Liver (tissue), 9 donors: ENCODE results near the gene LMX1B. TPM values are rescaled to one million over a fixed set of nuclear protein-coding genes. Genes with fewer than 3 reads are reported as not detected.

Experiments
- DNase-seq: peaks from one replicate; pipeline ENCODE4 v3.0.0-alpha.2; 2017; ENCODE audit warnings: low spot score
- H3K27ac ChIP-seq, 2 donors: one replicate each; pipeline ENCODE4 v1.7.0; 2013; ENCODE audit warnings: inconsistent platforms in 2 of 2, low read length in 2 of 2, control low read depth in 1 of 2, low read depth in 1 of 2, mild to moderate bottlenecking in 1 of 2
- H3K27me3 ChIP-seq, 4 donors: one replicate each; pipeline versions ENCODE4 v1.6.1 to v1.7.0; 2013; ENCODE audit warnings: low read length in 3 of 4, inconsistent platforms in 1 of 4, mild to moderate bottlenecking in 1 of 4, moderate library complexity in 1 of 4; ENCODE audit not compliant: control insufficient read depth in 4 of 4, insufficient read depth in 4 of 4
- H3K36me3 ChIP-seq, 4 donors: one replicate each; pipeline versions ENCODE4 v1.6.1 to v1.7.0; 2013; ENCODE audit warnings: low read length in 3 of 4, mild to moderate bottlenecking in 3 of 4, low read depth in 1 of 4, moderate library complexity in 1 of 4; ENCODE audit not compliant: control insufficient read depth in 4 of 4, insufficient read depth in 3 of 4
- H3K4me1 ChIP-seq, 4 donors: one replicate each; pipeline versions ENCODE4 v1.6.1 to v1.7.0; 2013; ENCODE audit warnings: low read length in 3 of 4, mild to moderate bottlenecking in 3 of 4, moderate library complexity in 1 of 4; ENCODE audit not compliant: control insufficient read depth in 4 of 4, insufficient read depth in 4 of 4
- H3K4me3 ChIP-seq, 3 donors: one replicate each; pipeline versions ENCODE4 v1.6.1 to v1.7.0; 2013; ENCODE audit warnings: low read length in 3 of 3, control low read depth in 1 of 3, low read depth in 1 of 3, mild to moderate bottlenecking in 1 of 3
- H3K9ac ChIP-seq, 2 donors: one replicate each; pipeline ENCODE4 v1.7.0; 2013; ENCODE audit warnings: low read length in 2 of 2, mild to moderate bottlenecking in 2 of 2, moderate library complexity in 2 of 2, control low read depth in 1 of 2, low read depth in 1 of 2
- H3K9me3 ChIP-seq, 4 donors: one replicate each; pipeline versions ENCODE4 v1.6.1 to v1.7.0; 2013; ENCODE audit warnings: low read length in 3 of 4; ENCODE audit not compliant: control insufficient read depth in 4 of 4
- ATF3 ChIP-seq: IDR thresholded peaks from 2 replicates; pipeline ENCODE4 v1.6.1; 2016; ENCODE audit warnings: antibody characterized with exemption
- EGR1 ChIP-seq, 2 donors: IDR thresholded peaks; 2 replicates each; pipeline ENCODE4 v1.6.1; 2016 to 2018; ENCODE audit warnings: antibody characterized with exemption in 2 of 2, low read depth in 2 of 2
- FOXA1 ChIP-seq: IDR thresholded peaks from 2 replicates; pipeline ENCODE4 v1.6.1; 2016; ENCODE audit warnings: antibody characterized with exemption
- GABPA ChIP-seq, 2 donors: IDR thresholded peaks in 1 of 2; conservative IDR thresholded peaks in 1 of 2; 2 replicates each; pipeline ENCODE4 v1.6.1; 2016; ENCODE audit warnings: antibody characterized with exemption in 2 of 2, mild to moderate bottlenecking in 1 of 2, moderate library complexity in 1 of 2
- HNF4A ChIP-seq, 2 donors: conservative IDR thresholded peaks; 2 replicates each; pipeline ENCODE4 v1.6.1; 2016; ENCODE audit warnings: antibody characterized with exemption in 2 of 2, mild to moderate bottlenecking in 2 of 2
- HNF4G ChIP-seq: IDR thresholded peaks from 2 replicates; pipeline ENCODE4 v1.6.1; 2016; ENCODE audit warnings: antibody characterized with exemption
- JUND ChIP-seq, 2 donors: IDR thresholded peaks; 2 replicates each; pipeline ENCODE4 v1.6.1; 2016; ENCODE audit warnings: antibody characterized with exemption in 2 of 2
- REST ChIP-seq: IDR thresholded peaks from 2 replicates; pipeline ENCODE4 v1.6.1; 2016; ENCODE audit warnings: antibody characterized with exemption, mild to moderate bottlenecking
- SP1 ChIP-seq: IDR thresholded peaks from 2 replicates; pipeline ENCODE4 v1.6.1; 2018; ENCODE audit warnings: antibody characterized with exemption, mild to moderate bottlenecking
- TAF1 ChIP-seq: conservative IDR thresholded peaks from 2 replicates; pipeline ENCODE4 v1.6.1; 2016; ENCODE audit warnings: antibody characterized with exemption, mild to moderate bottlenecking
- WGBS: extraction: QIAGEN DNeasy Blood & Tissue Kit; methylation state at CpG from one replicate; pipeline ENCODE4 v1.1.7; 2013; 5-methylcytosine and 5-hydroxymethylcytosine counted together
- polyA plus RNA-seq, 2 donors: library from polyadenylated mRNA; stranded (reverse) in 1 of 2; unstranded in 1 of 2; fragments of 200-250 nt in 1 of 2; fragments of >200 nt in 1 of 2; fragmentation: Nextera tagmentation in 1 of 2; extraction: Ambion mirVana in 1 of 2; gene quantifications; one replicate each; pipeline versions ENCODE4 v1.2.1 to v1.2.3, GENCODE V29; 2013 to 2015
- total RNA-seq, 2 donors: library from RNA; depleted of rRNA; stranded (reverse); fragments of >200 nt; gene quantifications; one replicate each; pipeline ENCODE4 v1.2.3, GENCODE V29; 2014
- TF ChIP-seq, protein P1 (sequence below): IDR thresholded peaks from 2 replicates; pipeline ENCODE4 v1.6.1; 2016; ENCODE audit warnings: antibody characterized with exemption
- TF ChIP-seq, protein P2 (sequence below): IDR thresholded peaks from 2 replicates; pipeline ENCODE4 v1.6.1; 2016; ENCODE audit warnings: antibody characterized with exemption
- donor health status: healthy.
- donor health status: healthy.
- donor health status: healthy.
- donor health status: healthy.
- donor health status: healthy.

LMX1B gene
- total and polyA plus RNA-seq, 4 donors, result not detected

- WGBS, result 76% methylated on average over 2 of the region's 2 CpGs
- no peak overlapping the region for H3K4me3 ChIP-seq
- peaks cover 0 to 5% (median 3%) of the 10 kb centered on the region in 4 donors for H3K27me3 ChIP-seq
- peaks cover 0 to 17% (median 4%) of the 10 kb centered on the region in 4 donors for H3K9me3 ChIP-seq
- TF ChIP-seq ATF3 (no peak), JUND (IDR thresholded peaks at IDR 0.05) (no peak), HNF4G (no peak), FOXA1 (no peak), SP1 (no peak), TAF1 (no peak), EGR1 (IDR thresholded peaks at IDR 0.05; ENCODE audit: low read depth in 2 of 2) (no peak), GABPA (IDR thresholded peaks at IDR 0.05 in 1 of 2, conservative IDR thresholded peaks at IDR 0.05 in 1 of 2) (no peak), HNF4A (conservative IDR thresholded peaks at IDR 0.05) (no peak), REST (no peak)
- TF ChIP-seq, protein P1, sequence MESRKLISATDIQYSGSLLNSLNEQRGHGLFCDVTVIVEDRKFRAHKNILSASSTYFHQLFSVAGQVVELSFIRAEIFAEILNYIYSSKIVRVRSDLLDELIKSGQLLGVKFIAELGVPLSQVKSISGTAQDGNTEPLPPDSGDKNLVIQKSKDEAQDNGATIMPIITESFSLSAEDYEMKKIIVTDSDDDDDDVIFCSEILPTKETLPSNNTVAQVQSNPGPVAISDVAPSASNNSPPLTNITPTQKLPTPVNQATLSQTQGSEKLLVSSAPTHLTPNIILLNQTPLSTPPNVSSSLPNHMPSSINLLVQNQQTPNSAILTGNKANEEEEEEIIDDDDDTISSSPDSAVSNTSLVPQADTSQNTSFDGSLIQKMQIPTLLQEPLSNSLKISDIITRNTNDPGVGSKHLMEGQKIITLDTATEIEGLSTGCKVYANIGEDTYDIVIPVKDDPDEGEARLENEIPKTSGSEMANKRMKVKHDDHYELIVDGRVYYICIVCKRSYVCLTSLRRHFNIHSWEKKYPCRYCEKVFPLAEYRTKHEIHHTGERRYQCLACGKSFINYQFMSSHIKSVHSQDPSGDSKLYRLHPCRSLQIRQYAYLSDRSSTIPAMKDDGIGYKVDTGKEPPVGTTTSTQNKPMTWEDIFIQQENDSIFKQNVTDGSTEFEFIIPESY, result no peak
- TF ChIP-seq, protein P2, sequence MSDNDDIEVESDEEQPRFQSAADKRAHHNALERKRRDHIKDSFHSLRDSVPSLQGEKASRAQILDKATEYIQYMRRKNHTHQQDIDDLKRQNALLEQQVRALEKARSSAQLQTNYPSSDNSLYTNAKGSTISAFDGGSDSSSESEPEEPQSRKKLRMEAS, result no peak
- H3K27ac ChIP-seq, result no peak overlapping the region
- no peaks in the 10 kb centered on the region for H3K4me1 ChIP-seq
- no peaks in the 10 kb centered on the region for H3K36me3 ChIP-seq
- DNase-seq, result no peak
- H3K9ac ChIP-seq, result no peak overlapping the region
Observed at GRCh38 chr9:126734877-126735276, 121.1 kb downstream of the LMX1B start.

GRCh38 chr9:126735482-126735881, 121.8 kb downstream of the LMX1B start:
- no peak for DNase-seq
- no peak overlapping the region for H3K27ac ChIP-seq
- WGBS, result 95% methylated on average over 1 of the region's 1 CpG
- no peaks in the 10 kb centered on the region for H3K4me1 ChIP-seq
- H3K36me3 ChIP-seq, result no peaks in the 10 kb centered on the region
- TF ChIP-seq SP1 (no peak), HNF4G (no peak), JUND (IDR thresholded peaks at IDR 0.05) (no peak), REST (no peak)
- no peak overlapping the region for H3K9ac ChIP-seq
- H3K4me3 ChIP-seq, result no peak overlapping the region
- H3K27me3 ChIP-seq, result peaks cover 0 to 5% (median 3%) of the 10 kb centered on the region in 4 donors
- H3K9me3 ChIP-seq, result peaks cover 0 to 17% (median 4%) of the 10 kb centered on the region in 4 donors
